NCI-H2171 treated with DMSO at 0.1 percent for 48 hours (cell line): Measurements from ENCODE around the gene FGF1.

ENCODE experiments used
- DNase-seq: peaks from one replicate; lab custom pipeline; 2025; lab: John Stamatoyannopoulos, UW

The FGF1 gene

DNA sequence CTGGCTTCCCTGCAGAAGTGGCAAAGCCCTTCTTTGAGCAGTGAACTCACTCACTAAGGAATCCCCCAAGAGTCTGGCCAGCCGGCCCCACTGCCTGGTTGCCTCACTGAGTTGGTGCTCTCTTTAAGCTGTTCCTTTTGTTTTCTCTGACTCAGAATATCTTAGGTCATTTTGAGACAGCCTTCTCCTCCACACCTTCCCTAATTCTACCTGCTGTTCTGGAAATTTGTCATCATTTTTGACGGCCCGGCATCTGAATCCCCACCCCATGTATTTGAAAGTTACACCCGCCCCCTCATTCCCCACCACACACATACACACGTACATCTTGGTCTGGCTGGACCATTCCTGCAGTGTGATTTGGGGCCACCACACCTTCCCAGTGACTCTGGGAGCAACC, 41.8 kb downstream of the FGF1 start:
- DNase-seq, result no peak

GRCh38 chr5:142643634-142644033, 42.3 kb downstream of the FGF1 start:
- DNase-seq, result no peak

DNA sequence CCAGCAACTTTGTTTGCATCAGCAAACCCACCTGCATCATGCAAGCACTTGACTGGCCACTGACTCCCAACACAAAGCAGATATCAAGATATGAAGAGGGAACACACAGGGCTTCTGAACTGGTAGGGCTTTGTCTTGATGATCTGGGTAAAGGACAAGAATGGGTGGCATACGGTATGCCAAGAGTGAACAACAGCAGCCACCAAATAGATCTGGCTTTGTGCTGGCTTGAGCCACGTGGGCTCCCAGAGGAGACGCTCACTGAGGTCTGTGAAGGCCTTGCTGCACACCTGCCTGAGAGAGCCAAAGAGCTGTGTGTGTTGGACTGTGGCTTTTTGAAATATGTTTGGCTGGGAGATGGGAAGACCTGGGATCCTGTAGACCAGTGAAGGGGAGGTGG, 43.5 kb downstream of the FGF1 start:
- DNase-seq, result no peak

- DNase-seq, result no peak
Measured at GRCh38 chr5:142641711-142642110, 44.2 kb downstream of the FGF1 start.

DNA sequence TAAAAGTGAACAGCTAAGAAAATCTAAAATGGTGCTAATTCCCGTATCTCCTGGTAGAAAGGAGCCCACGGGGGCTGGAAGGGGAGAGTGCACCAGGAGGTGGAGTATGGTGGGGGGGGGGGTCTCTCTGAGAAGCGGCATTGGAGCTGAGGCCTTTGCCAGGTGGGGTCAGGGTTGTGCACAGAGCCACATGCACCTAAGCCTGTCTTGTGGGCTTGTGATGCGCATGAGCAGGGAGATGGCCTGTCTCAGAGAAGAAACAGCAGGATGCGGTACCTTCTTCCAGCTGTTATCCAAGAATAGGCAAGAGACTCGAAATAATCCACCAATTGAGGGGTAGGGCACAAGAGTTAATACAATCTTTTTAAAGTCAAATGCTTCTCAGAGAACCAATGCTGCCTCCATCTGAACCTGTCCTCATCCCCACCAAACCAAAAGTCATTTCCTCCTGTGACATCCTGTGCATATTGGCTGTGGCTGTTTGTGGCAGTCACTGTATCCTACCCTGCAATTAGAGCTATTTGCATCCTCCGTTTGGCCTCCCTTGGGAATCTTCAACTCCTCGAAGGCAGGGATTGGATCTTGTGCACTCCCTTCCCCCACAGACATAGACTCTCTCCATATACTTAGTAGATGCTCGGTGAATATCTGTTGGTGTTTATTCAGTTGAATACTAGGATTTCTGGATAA, 45.4 kb downstream of the FGF1 start:
- DNase-seq, result no peak

DNA sequence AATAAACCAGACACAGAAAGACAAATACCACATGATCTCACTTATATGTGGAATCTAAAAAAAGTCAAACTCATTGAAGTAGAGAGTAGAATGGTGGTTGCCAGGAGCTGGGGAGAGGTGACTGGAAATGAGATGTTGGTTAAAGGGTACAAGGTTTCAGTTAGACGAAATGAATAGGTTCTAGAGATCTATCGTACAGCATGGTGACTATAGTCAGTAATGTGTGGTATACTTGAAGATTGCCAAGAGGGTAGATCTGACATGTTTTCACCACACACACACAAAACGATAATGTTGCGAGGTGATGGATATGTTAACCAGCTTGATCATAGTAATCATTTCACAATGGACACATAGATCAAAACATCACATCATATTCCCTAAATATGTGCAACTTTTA, 46.4 kb downstream of the FGF1 start:
- DNase-seq, result no peak

GRCh38 chr5:142637871-142638270, 48.0 kb downstream of the FGF1 start:
- no peak for DNase-seq

- DNase-seq, result no peak
Measured at GRCh38 chr5:142636698-142637324, 49.1 kb downstream of the FGF1 start.

GRCh38 chr5:142636093-142636492, 49.8 kb downstream of the FGF1 start:
- no peak for DNase-seq

DNA sequence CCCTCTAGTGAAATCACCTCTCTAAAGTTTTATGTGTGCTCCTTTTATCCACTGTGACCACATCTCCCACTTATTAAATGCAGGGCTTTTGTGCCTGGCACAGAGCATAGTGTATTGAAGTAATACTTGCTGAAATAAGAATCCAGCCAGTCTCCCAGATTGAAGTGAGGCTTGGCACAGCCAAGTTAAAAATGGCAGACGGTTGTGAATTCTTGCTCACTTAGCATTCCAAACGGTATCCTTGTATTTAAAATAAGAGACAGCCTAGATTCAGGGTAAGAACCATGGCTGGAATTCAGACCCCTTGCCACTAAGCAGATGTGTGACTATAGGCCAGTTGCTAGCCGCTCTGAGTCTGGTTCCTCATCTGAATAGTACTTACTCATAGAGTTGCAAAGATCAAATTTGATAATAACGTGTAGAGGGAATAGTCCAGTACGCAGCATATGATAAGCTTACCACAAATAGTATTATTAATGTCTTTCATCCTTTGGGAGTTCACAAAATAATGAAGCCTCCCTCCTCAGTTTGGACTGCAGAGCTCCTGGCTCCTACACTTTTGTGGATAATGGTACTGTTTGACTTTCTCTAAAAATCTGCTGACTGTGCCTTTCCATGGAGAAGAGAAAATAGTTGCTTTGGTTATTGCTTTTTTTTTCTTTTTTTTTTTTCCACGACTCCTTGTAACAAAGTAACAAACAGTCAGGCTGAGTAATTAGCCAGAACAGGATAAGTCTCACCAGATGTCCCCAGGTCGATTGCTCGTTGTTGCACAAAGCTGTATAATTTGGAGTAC, 51.5 kb downstream of the FGF1 start:
- no peak for DNase-seq

DNA sequence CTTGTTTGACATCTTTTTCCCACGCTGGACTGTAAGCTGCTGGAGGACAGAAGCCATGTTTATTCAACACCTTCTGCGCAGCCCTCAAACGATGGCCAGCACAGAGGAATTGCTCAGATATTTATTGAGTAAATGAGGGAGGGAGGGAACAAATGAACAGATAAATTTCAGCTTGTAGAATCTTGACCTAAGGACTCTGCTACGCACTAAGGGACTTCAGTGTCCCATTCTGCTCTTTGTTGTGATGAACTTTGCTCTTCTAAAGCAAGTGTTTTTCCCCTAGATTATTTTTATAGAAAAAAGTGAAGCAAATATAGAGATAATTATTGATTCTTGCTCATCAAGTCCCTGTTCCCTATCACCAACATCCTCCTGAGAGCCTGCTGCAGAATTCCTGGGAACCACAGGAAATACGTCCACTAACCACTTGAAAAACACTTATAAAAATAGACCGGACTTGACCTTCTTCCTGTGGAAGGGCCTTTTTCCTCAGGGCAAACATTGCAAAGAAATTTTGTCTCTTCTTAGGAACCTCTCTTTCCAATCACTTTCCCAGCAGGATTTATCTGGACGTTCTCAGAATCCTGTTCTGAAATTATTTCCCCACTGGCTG, 54.9 kb downstream of the FGF1 start:
- no peak for DNase-seq

- DNase-seq, result no peak
Measured at GRCh38 chr5:142627383-142628217, 58.3 kb downstream of the FGF1 start.

DNA sequence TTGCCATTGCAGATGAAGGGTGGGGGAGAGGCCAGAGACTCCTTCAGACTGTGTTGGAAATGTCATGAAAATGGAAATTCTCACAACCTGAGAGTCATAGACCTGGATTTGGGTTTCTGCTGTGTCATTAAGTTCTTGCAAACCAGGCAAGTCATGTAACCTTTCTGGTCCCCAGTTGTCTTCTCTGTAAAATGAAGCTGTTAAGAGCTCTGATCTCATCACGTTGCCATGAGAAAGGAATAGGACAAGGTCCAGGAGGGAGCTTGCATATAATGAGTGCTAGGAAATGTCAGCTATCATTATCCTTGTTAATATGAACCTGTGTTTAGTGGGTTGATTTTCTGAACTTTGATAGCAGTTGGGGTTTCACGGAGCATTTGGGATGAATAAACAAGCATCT, 59.1 kb downstream of the FGF1 start:
- no peak for DNase-seq

- DNase-seq, result no peak
Measured at GRCh38 chr5:142626099-142626498, 59.8 kb downstream of the FGF1 start.

DNA sequence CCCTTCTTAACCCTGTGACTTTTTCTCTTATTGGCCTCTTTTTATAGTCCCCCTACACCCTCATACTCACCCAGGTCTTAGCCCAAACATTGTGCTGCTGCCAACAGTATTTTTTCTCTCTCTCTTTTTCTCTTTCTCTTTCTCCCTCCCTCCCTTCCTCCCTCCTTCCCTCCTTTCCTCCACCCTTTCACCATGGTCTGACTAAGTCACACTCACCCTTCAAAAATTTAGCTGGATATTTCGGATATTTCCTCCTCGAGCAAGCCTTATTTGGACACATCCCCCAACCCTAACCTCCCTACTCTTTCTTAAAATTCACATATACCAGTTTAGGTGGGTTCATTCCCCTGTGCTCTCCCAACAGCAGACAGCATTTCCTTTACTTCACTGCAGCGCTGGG, 64.7 kb downstream of the FGF1 start:
- no peak for DNase-seq

- DNase-seq, result no peak
Measured at GRCh38 chr5:142619815-142620214, 66.1 kb downstream of the FGF1 start.

GRCh38 chr5:142618130-142618523, 67.8 kb downstream of the FGF1 start:
- DNase-seq, result no peak

GRCh38 chr5:142617416-142618129, 68.3 kb downstream of the FGF1 start:
- DNase-seq, result no peak

- no peak for DNase-seq
Measured at GRCh38 chr5:142615948-142616347, 69.9 kb downstream of the FGF1 start.

- no peak for DNase-seq
Measured at GRCh38 chr5:142614054-142614453, 71.8 kb downstream of the FGF1 start.

GRCh38 chr5:142613271-142613671, 72.6 kb downstream of the FGF1 start:
- DNase-seq, result no peak
